Sigmoid colon (tissue), 4 donors: ENCODE results near the gene WFIKKN1.

Experiments
- EP300 ChIP-seq, 4 donors: sonication (generic); formaldehyde crosslinking; IDR thresholded peaks; one replicate each; pipeline ENCODE4 v1.6.1; 2017; ENCODE audit warnings: antibody characterized with exemption in 4 of 4
- POLR2A ChIP-seq, 2 donors: fragments of 450-650 bp; IDR thresholded peaks; one replicate each; pipeline ENCODE4 v1.6.1; 2016; ENCODE audit warnings: antibody characterized with exemption in 2 of 2, mild to moderate bottlenecking in 2 of 2, moderate library complexity in 2 of 2
- POLR2AphosphoS5 ChIP-seq, 4 donors: sonication (generic); formaldehyde crosslinking; IDR thresholded peaks; one replicate each; pipeline ENCODE4 v1.6.1; 2017; ENCODE audit warnings: antibody characterized with exemption in 4 of 4
- TF ChIP-seq, protein P1 (sequence below), 4 experiments: fragments of 450-650 bp in 3 of 4; fragments of 200-600 bp in 1 of 4; IDR thresholded peaks; one replicate each; pipeline ENCODE4 v1.5.1; 2016 to 2019; ENCODE audit warnings: antibody characterized with exemption in 4 of 4, mild to moderate bottlenecking in 3 of 4, moderate library complexity in 2 of 4

DNA sequence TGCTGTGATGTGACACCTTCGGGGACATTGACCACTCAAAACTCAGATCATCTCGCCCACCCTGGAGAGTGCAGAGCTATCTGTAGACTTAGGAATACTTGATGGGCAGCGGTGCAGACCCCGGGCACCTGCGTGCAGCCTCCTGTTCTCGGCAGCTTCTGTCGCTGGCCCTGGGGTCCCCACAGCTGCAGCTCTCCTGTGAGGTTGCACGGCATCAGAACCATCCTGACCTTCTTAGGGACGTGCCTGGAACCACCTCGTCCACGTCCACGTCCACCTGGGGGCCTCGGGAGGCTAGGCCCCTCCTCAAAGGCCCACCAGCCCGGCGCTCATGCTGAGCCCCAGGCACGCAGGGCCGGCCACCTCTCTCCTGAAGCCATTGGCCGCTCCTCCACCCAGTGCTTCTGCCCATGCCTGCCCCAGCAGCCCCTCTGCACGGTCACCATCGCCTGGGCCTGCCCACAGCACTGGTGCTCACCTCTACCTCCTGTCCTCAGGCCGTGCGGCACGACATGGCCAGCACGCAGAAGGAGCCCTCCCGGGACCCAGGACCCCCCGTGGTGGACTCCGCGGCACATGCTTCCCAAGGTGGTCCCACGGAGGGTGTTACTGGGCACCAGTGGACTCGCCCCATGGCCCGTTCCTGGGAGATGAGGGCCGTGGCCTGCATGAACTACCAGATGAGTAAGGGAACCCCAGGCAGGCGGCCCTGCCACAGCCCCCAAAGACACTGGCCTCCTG, 2.3 kb upstream of the WFIKKN1 start:
- TF ChIP-seq, protein P1, sequence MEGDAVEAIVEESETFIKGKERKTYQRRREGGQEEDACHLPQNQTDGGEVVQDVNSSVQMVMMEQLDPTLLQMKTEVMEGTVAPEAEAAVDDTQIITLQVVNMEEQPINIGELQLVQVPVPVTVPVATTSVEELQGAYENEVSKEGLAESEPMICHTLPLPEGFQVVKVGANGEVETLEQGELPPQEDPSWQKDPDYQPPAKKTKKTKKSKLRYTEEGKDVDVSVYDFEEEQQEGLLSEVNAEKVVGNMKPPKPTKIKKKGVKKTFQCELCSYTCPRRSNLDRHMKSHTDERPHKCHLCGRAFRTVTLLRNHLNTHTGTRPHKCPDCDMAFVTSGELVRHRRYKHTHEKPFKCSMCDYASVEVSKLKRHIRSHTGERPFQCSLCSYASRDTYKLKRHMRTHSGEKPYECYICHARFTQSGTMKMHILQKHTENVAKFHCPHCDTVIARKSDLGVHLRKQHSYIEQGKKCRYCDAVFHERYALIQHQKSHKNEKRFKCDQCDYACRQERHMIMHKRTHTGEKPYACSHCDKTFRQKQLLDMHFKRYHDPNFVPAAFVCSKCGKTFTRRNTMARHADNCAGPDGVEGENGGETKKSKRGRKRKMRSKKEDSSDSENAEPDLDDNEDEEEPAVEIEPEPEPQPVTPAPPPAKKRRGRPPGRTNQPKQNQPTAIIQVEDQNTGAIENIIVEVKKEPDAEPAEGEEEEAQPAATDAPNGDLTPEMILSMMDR (IDR thresholded peaks at IDR 0.05) = no peak
- no peak for TF ChIP-seq POLR2A (IDR thresholded peaks at IDR 0.05)
- no peak for TF ChIP-seq POLR2AphosphoS5 (IDR thresholded peaks at IDR 0.05)
- TF ChIP-seq EP300 (IDR thresholded peaks at IDR 0.05) = no peak
